Measurements from ENCODE around the gene CTNNB1. TPM values are rescaled to one million over a fixed set of nuclear protein-coding genes. Genes with fewer than 3 reads are reported as not detected.

The CTNNB1 gene
- total and polyA plus RNA-seq, 12 donors: 52.3 to 970 (median 391) TPM

DNA sequence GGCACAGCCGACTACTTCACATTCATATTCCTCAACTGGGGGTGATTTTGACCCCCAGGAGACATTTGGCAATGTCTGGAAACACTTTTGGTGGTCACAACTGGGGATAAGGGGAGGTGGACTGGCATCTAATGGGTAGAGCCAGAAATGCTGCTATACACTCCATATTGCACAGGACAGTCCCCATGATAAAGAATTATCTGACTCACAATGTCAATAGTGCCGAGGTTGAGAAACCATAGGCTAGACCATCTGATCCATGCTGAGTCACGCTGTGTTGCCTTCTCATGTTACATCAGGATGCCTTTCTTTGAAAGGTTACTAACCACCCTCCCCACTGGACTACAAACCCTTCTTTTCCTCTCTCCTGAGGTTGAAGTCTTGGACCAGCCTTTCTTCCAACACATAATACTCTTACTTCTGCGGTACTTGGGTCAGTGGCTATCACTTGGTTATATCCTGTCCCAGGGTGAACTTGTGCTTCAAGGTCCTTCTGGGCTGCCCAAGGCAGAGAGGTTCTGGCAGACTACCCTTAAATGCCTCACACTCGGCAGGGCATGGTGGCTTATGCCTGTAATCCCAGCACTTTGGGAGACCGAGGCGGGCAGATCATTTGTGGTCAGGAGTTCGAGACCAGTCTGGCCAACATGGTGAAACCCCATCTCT lies 68.8 kb downstream of the CTNNB1 start:
- Histone ChIP-seq H3K27me3 (no peaks in the 10 kb centered on the region), H3K27ac (no peak overlapping the region), H3K4me3 (no peak overlapping the region), H3K9me3 (replicated peaks in 1 of 3) (no peaks in the 10 kb centered on the region), H3K36me3 (replicated peaks in 1 of 2) (no peaks in the 10 kb centered on the region), H3K4me1 (replicated peaks in 1 of 2) (peaks cover 0 to 4% of the 10 kb centered on the region in 2 donors)
- intact Hi-C loops (cut with DNase I): no loop called here
- TF ChIP-seq, protein P1, sequence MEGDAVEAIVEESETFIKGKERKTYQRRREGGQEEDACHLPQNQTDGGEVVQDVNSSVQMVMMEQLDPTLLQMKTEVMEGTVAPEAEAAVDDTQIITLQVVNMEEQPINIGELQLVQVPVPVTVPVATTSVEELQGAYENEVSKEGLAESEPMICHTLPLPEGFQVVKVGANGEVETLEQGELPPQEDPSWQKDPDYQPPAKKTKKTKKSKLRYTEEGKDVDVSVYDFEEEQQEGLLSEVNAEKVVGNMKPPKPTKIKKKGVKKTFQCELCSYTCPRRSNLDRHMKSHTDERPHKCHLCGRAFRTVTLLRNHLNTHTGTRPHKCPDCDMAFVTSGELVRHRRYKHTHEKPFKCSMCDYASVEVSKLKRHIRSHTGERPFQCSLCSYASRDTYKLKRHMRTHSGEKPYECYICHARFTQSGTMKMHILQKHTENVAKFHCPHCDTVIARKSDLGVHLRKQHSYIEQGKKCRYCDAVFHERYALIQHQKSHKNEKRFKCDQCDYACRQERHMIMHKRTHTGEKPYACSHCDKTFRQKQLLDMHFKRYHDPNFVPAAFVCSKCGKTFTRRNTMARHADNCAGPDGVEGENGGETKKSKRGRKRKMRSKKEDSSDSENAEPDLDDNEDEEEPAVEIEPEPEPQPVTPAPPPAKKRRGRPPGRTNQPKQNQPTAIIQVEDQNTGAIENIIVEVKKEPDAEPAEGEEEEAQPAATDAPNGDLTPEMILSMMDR (IDR thresholded peaks at IDR 0.05): no peak
- TF ChIP-seq POLR2A (IDR thresholded peaks at IDR 0.05): no peak
- DNase-seq: no peak
- 81 to 92% (median 85%) methylated on average over 5 to 8 of the region's 8 CpGs for WGBS, 4 donors

DNA sequence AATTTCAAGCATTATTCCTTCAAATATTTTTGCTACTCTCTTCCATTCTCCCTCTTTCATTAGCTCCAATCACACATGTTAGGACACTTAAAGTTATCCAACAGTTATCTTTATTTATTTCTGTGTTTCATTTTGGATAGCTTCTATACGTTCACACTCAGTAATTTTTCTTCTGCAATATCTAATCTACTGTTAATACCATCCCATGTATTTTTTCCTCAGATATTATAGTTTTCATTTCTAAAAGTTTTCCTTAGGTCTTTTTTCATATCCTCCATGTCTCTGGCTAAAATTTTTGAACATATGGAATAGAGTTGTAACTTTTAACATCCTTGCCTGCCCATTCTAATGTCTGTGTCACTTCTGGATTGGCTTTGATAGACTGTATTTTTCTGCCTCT lies 73.4 kb downstream of the CTNNB1 start:
- Histone ChIP-seq H3K9me3 (replicated peaks in 1 of 3) (no peaks in the 10 kb centered on the region), H3K4me1 (replicated peaks in 1 of 2) (no peaks in the 10 kb centered on the region), H3K4me3 (no peak overlapping the region), H3K27me3 (no peaks in the 10 kb centered on the region), H3K36me3 (replicated peaks in 1 of 2) (no peaks in the 10 kb centered on the region), H3K27ac (no peak overlapping the region)
- DNase-seq: no peak
- intact Hi-C loops (cut with DNase I): no loop called here
- WGBS, 4 donors: 94 to 100% (median 98%) methylated on average over 1 of the region's 1 CpG
- TF ChIP-seq, protein P1 (IDR thresholded peaks at IDR 0.05): no peak
- TF ChIP-seq POLR2A (IDR thresholded peaks at IDR 0.05): no peak

DNA sequence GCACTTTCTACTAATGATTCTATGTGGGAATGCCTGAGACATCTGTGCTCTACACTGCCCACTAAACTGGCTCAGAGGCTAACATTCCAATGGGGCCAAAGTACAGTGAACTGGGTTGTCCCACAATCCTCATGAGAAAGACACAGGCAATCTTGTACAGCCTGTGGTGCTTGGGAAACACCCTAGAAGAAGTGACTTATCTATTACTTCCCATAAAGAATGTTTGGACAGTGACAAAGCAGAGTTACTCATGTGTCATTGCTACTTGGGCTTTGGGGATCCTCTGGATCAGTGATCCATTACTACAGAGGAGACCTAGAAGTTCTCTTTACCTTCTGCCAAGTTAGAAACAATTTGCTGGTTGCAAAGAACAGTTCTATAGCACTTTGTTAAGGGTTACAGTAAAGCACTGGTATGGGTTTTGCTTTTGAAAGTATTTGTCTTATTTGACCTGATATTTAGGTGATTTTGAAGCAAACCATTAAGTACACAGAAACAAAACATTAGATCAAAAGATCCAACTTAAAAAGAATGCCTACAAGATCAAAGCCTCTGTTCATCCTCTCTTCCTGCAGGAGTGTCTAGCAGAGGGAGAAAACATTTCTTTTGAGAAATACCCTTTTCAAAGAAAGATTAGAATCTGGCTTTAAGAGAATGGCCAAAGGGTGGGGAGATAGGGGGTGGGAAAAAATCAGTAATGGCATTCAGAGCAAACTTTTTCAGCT lies 75.8 kb downstream of the CTNNB1 start:
- intact Hi-C loops (cut with DNase I): no loop called here
- H3K27ac ChIP-seq: no peak overlapping the region
- no peak overlapping the region for H3K4me3 ChIP-seq
- DNase-seq: no peak
- no peaks in the 10 kb centered on the region for H3K4me1 ChIP-seq (replicated peaks in 1 of 2)
- H3K36me3 ChIP-seq (replicated peaks in 1 of 2): no peaks in the 10 kb centered on the region
- H3K27me3 ChIP-seq: no peaks in the 10 kb centered on the region
- no peaks in the 10 kb centered on the region for H3K9me3 ChIP-seq (replicated peaks in 1 of 3)
- TF ChIP-seq POLR2A (IDR thresholded peaks at IDR 0.05): no peak
- TF ChIP-seq, protein P1 (IDR thresholded peaks at IDR 0.05): no peak

DNA sequence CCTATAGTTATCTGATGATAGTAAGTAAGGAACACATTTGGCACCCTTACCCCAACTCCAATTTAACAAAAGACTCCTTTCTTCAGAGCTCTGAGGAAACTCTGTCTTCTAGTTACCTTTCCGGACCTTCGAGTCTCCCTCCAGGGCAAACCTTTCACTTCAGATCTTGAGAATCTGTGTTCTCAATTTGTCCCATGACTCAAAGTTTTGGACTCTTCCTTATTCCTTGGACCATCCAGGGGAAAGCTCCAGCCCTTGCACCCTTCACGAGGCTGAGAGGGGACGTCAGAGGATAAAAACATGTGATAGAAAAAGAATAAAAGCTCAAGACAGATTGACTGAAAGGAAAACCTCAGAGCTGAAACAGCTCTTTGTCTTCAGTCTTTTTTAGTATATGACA lies 76.9 kb downstream of the CTNNB1 start:
- no peak overlapping the region for H3K4me3 ChIP-seq
- H3K27ac ChIP-seq: no peak overlapping the region
- H3K36me3 ChIP-seq (replicated peaks in 1 of 2): no peaks in the 10 kb centered on the region
- H3K9me3 ChIP-seq (replicated peaks in 1 of 3): no peaks in the 10 kb centered on the region
- intact Hi-C loops (cut with DNase I): no loop called here
- H3K27me3 ChIP-seq: no peaks in the 10 kb centered on the region
- no peak for TF ChIP-seq POLR2A (IDR thresholded peaks at IDR 0.05)
- H3K4me1 ChIP-seq (replicated peaks in 1 of 2): no peaks in the 10 kb centered on the region
- WGBS, 4 donors: 75 to 88% (median 82%) methylated on average over 4 of the region's 4 CpGs
- no peak for DNase-seq

All from adrenal gland (tissue), 12 donors.